Esophagus muscularis mucosa (tissue), 4 donors: Measurements from ENCODE around the gene TDRD7.

Source experiments
- CTCF ChIP-seq, 3 experiments: fragments of 200-600 bp in 2 of 3; fragments of 450-650 bp in 1 of 3; sonication (generic) in 2 of 3; IDR thresholded peaks; one replicate each; pipeline ENCODE4 v1.5.1; 2017 to 2019; ENCODE audit warnings: antibody characterized with exemption in 3 of 3, mild to moderate bottlenecking in 2 of 3, moderate library complexity in 1 of 3
- EP300 ChIP-seq: sonication (generic); formaldehyde crosslinking; IDR thresholded peaks from one replicate; pipeline ENCODE4 v1.6.1; 2017; ENCODE audit warnings: antibody characterized with exemption
- POLR2A ChIP-seq: fragments of 450-650 bp; IDR thresholded peaks from one replicate; pipeline ENCODE4 v1.6.1; 2017; ENCODE audit warnings: antibody characterized with exemption, moderate library complexity, mild to moderate bottlenecking, low read depth
- POLR2AphosphoS5 ChIP-seq, 2 donors: sonication (generic); formaldehyde crosslinking; IDR thresholded peaks; one replicate each; pipeline ENCODE4 v1.6.1; 2017; ENCODE audit warnings: antibody characterized with exemption in 2 of 2

DNA sequence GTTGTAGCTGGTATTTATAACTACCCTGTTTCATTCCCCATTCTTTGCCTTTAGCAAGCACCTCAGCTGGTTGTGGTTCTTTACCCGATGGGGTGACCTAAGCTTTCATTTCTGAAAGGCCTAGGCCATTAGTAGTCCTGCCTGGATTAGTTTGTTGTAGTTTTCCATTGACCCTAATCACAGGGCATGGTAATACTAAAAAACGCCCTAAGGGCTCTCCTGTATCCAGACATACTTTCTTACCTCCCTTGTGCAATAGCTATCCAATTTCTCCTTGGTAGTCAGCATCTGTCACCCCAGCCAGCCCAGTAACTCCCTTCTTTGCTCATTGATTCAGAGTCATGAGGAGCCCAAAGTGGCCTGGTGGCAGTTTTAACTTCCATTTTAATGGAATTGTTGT is 113.6 kb downstream of the TDRD7 start:
- TF ChIP-seq CTCF (IDR thresholded peaks at IDR 0.05) (no peak), POLR2A (no peak), POLR2AphosphoS5 (IDR thresholded peaks at IDR 0.05) (no peak), EP300 (no peak)
